ENCODE data around the gene SELENOP.

DNA sequence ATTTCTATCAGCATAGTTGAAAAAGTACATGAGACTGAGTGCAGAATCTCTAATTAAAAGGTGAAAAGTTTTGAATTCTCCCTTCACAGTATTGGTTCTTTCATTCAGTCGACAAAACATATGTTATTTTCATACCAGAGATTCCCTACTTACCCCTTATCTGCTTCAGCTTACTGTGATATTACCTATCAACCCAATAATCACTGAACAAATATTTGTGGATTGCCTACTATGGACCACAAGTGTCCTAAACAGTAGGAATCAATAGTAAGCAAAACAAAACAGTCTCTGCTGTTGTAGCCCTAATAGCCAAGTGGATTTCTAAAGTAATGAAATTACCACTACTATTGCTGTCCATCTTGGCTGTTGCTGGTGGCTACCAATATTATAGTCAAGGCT, 43.6 kb downstream of the SELENOP start:
- no peak for TF ChIP-seq POLR2A (IDR thresholded peaks at IDR 0.05)
- TF ChIP-seq, protein P1, sequence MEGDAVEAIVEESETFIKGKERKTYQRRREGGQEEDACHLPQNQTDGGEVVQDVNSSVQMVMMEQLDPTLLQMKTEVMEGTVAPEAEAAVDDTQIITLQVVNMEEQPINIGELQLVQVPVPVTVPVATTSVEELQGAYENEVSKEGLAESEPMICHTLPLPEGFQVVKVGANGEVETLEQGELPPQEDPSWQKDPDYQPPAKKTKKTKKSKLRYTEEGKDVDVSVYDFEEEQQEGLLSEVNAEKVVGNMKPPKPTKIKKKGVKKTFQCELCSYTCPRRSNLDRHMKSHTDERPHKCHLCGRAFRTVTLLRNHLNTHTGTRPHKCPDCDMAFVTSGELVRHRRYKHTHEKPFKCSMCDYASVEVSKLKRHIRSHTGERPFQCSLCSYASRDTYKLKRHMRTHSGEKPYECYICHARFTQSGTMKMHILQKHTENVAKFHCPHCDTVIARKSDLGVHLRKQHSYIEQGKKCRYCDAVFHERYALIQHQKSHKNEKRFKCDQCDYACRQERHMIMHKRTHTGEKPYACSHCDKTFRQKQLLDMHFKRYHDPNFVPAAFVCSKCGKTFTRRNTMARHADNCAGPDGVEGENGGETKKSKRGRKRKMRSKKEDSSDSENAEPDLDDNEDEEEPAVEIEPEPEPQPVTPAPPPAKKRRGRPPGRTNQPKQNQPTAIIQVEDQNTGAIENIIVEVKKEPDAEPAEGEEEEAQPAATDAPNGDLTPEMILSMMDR (IDR thresholded peaks at IDR 0.05), result no peak
- TF ChIP-seq POLR2AphosphoS5 (IDR thresholded peaks at IDR 0.05), result no peak
- no peak for TF ChIP-seq EP300 (IDR thresholded peaks at IDR 0.05)
